SH-SY5Y (cell line): ENCODE measurements around the gene TACR1.

Experiments
- GATA2 ChIP-seq: IDR thresholded peaks from 2 replicates; pipeline ENCODE4 v1.6.1; 2011; ENCODE audit warnings: mild to moderate bottlenecking, low read depth, low read length
- GATA3 ChIP-seq: IDR thresholded peaks from 2 replicates; pipeline ENCODE4 v1.6.1; 2011; ENCODE audit warnings: low read depth, mild to moderate bottlenecking, low read length, moderate library complexity

GRCh38 chr2:75030218-75031009, 168.9 kb downstream of the TACR1 start:
- TF ChIP-seq GATA3 (no peak), GATA2 (no peak)
